H1 (cell line): Measurements from ENCODE around the gene GABRB2. TPM values are rescaled to one million over a fixed set of nuclear protein-coding genes. Genes with fewer than 3 reads are reported as not detected.

Source experiments
- CTCF ChIA-PET: fragments of 300-600 bp; sonication (Branson Sonifier 250); formaldehyde crosslinking; loops from one replicate; lab custom pipeline; 2021; ENCODE audit not compliant: partially characterized antibody; lab: Charles Lee
- POLR2A ChIA-PET: fragments of 300-600 bp; sonication (Branson Sonifier 250); formaldehyde crosslinking; loops from one replicate; lab custom pipeline; 2021; ENCODE audit warnings: inconsistent platforms; ENCODE audit not compliant: partially characterized antibody; lab: Charles Lee
- DNase-seq, 2 experiments: peaks; one replicate each; pipeline versions ENCODE4 v3.0.0 to v3.0.0-alpha.2; 2010 to 2022; ENCODE audit warnings: low spot score in 2 of 2, low read depth in 1 of 2, mixed read lengths in 1 of 2
- FAIRE-seq: peaks from 2 replicates; lab custom pipeline; 2011; peaks lifted over from hg19 to GRCh38; lab: Jason Lieb, UNC
- H2AFZ ChIP-seq: 2 replicates; pipeline ENCODE4 v1.8.1; 2012; ENCODE audit warnings: low read length, inconsistent platforms
- H2AK5ac ChIP-seq: 2 replicates; pipeline ENCODE4 v1.6.1; 2013; ENCODE audit warnings: low read depth, low read length
- H2BK120ac ChIP-seq: replicated peaks from 2 replicates; pipeline ENCODE3; 2013; ENCODE audit warnings: low read depth, low read length, inconsistent platforms
- H2BK12ac ChIP-seq: 2 replicates; pipeline ENCODE4 v1.6.1; 2013; ENCODE audit warnings: low read depth, low read length
- H2BK15ac ChIP-seq: 2 replicates; pipeline ENCODE4 v1.6.1; 2013; ENCODE audit warnings: low read length
- H2BK20ac ChIP-seq: 2 replicates; pipeline ENCODE4 v1.6.1; 2013; ENCODE audit warnings: low read length
- H2BK5ac ChIP-seq: 2 replicates; pipeline ENCODE4 v1.6.1; 2013; ENCODE audit warnings: low read depth, low read length
- H3K14ac ChIP-seq: 2 replicates; pipeline ENCODE4 v1.6.1; 2013; ENCODE audit warnings: inconsistent platforms; ENCODE audit not compliant: insufficient read length
- H3K18ac ChIP-seq: 2 replicates; pipeline ENCODE4 v1.6.1; 2013; ENCODE audit warnings: low read length; ENCODE audit errors: extremely low read depth
- H3K23ac ChIP-seq: 2 replicates; pipeline ENCODE4 v1.6.1; 2013; ENCODE audit warnings: inconsistent platforms; ENCODE audit not compliant: insufficient read length
- H3K23me2 ChIP-seq: 2 replicates; pipeline ENCODE4 v1.6.1; 2013; ENCODE audit warnings: low read depth, low read length
- H3K27ac ChIP-seq: 2 replicates; pipeline ENCODE4 v1.6.1; 2011; ENCODE audit warnings: low read depth, low read length, inconsistent platforms
- H3K27me3 ChIP-seq, 4 experiments: replicated peaks in 1 of 4; 1 replicate in 1 of 4; 2 replicates in 3 of 4; pipeline versions ENCODE4 v1.6.1 to v1.8.1; 2011 to 2013; ENCODE audit warnings: low read length in 3 of 4, mild to moderate bottlenecking in 3 of 4, inconsistent platforms in 2 of 4, mixed read lengths in 2 of 4, moderate library complexity in 1 of 4; ENCODE audit not compliant: control insufficient read depth in 3 of 4, insufficient read depth in 3 of 4; ENCODE audit errors: extremely low read depth in 1 of 4
- H3K36me3 ChIP-seq, 4 experiments: 2 replicates each; pipeline versions ENCODE4 v1.6.1 to v1.8.1; 2011 to 2013; ENCODE audit warnings: mild to moderate bottlenecking in 4 of 4, low read length in 3 of 4, moderate library complexity in 2 of 4, control low read depth in 1 of 4, inconsistent platforms in 1 of 4; ENCODE audit not compliant: insufficient read depth in 4 of 4, control insufficient read depth in 2 of 4
- H3K4ac ChIP-seq: replicated peaks from 2 replicates; pipeline ENCODE3; 2013; ENCODE audit warnings: low read length, low read depth, mixed read lengths, inconsistent platforms; ENCODE audit not compliant: insufficient read length
- H3K4me1 ChIP-seq, 4 experiments: replicated peaks in 1 of 4; 1 replicate in 1 of 4; 2 replicates in 3 of 4; pipeline versions ENCODE4 v1.6.1 to v1.8.1; 2011 to 2013; ENCODE audit warnings: low read length in 3 of 4, inconsistent platforms in 2 of 4, mixed read lengths in 1 of 4; ENCODE audit not compliant: insufficient read depth in 4 of 4, control insufficient read depth in 3 of 4
- H3K4me2 ChIP-seq, 2 experiments: 2 replicates each; pipeline versions ENCODE4 v1.6.1 to v1.8.1; 2011 to 2013; ENCODE audit warnings: low read depth in 2 of 2, low read length in 2 of 2, control low read depth in 1 of 2, inconsistent platforms in 1 of 2, mild to moderate bottlenecking in 1 of 2; ENCODE audit not compliant: insufficient read depth in 1 of 2
- H3K4me3 ChIP-seq, 4 experiments: fragments of 200-600, 300-600 bp in 1 of 4; sonication (generic), shearing (Covaris generic), sonication (Bioruptor Twin) in 1 of 4; 2 replicates each; pipeline versions ENCODE4 v1.5.1 to v1.8.1; 2011 to 2016; ENCODE audit warnings: low read length in 4 of 4, low read depth in 3 of 4, control low read depth in 2 of 4, inconsistent platforms in 2 of 4, mild to moderate bottlenecking in 2 of 4, mixed read lengths in 1 of 4, moderate library complexity in 1 of 4; ENCODE audit not compliant: insufficient read depth in 2 of 4; ENCODE audit errors: extremely low read depth in 1 of 4
- H3K56ac ChIP-seq: replicated peaks from 2 replicates; pipeline ENCODE3; 2013; ENCODE audit warnings: low read depth, mild to moderate bottlenecking, mixed read lengths, low read length, inconsistent platforms; ENCODE audit not compliant: insufficient read length
- H3K79me1 ChIP-seq: 2 replicates; pipeline ENCODE4 v1.6.1; 2013; ENCODE audit warnings: low read depth, low read length, control low read depth
- H3K79me2 ChIP-seq, 2 experiments: 2 replicates each; pipeline versions ENCODE4 v1.6.1 to v1.8.1; 2012 to 2013; ENCODE audit warnings: low read length in 2 of 2, mild to moderate bottlenecking in 2 of 2, inconsistent platforms in 1 of 2; ENCODE audit not compliant: insufficient read depth in 2 of 2, control insufficient read depth in 1 of 2
- H3K9ac ChIP-seq, 4 experiments: replicated peaks in 1 of 4; 1 replicate in 1 of 4; 2 replicates in 3 of 4; pipeline versions ENCODE4 v1.6.1 to v1.8.1; 2011 to 2013; ENCODE audit warnings: low read depth in 3 of 4, low read length in 3 of 4, control low read depth in 2 of 4, mild to moderate bottlenecking in 2 of 4, moderate library complexity in 2 of 4, inconsistent platforms in 1 of 4; ENCODE audit errors: extremely low read depth in 1 of 4
- H3K9me3 ChIP-seq, 2 experiments: 2 replicates each; pipeline versions ENCODE4 v1.6.1 to v1.8.1; 2012 to 2013; ENCODE audit warnings: mild to moderate bottlenecking in 2 of 2, moderate library complexity in 2 of 2, control low read depth in 1 of 2, inconsistent platforms in 1 of 2, low read depth in 1 of 2, low read length in 1 of 2, mixed read lengths in 1 of 2; ENCODE audit not compliant: insufficient read depth in 2 of 2
- H4K20me1 ChIP-seq, 2 experiments: replicated peaks in 1 of 2; 2 replicates each; pipeline versions ENCODE3 to v1.8.1; 2011 to 2013; ENCODE audit warnings: inconsistent platforms in 2 of 2, low read length in 2 of 2, mild to moderate bottlenecking in 1 of 2; ENCODE audit not compliant: insufficient read depth in 2 of 2, control insufficient read depth in 1 of 2
- H4K5ac ChIP-seq: 2 replicates; pipeline ENCODE4 v1.6.1; 2013; ENCODE audit warnings: low read length, low read depth, mixed read lengths, inconsistent platforms; ENCODE audit not compliant: insufficient read length
- H4K8ac ChIP-seq: 2 replicates; pipeline ENCODE4 v1.8.0; 2013; ENCODE audit warnings: mild to moderate bottlenecking, moderate library complexity, low read length, inconsistent platforms; ENCODE audit not compliant: insufficient read depth; ENCODE audit errors: extremely low read depth
- H4K91ac ChIP-seq: replicated peaks from 2 replicates; pipeline ENCODE3; 2013; ENCODE audit warnings: low read length, mixed read lengths, inconsistent platforms; ENCODE audit not compliant: insufficient read length
- FOSL1 ChIP-seq: IDR thresholded peaks from 2 replicates; pipeline ENCODE4 v1.6.1; 2011; ENCODE audit warnings: mild to moderate bottlenecking, low read depth, low read length, moderate library complexity; ENCODE audit not compliant: insufficient read depth
- GTF2F1 ChIP-seq: IDR thresholded peaks from 2 replicates; pipeline ENCODE4 v1.6.1; 2012; ENCODE audit warnings: low read depth, low read length, improper control_type of control experiment, borderline replicate concordance
- HDAC2 ChIP-seq, 2 experiments: fragments of 300-600 bp in 1 of 2; sonication (generic) in 1 of 2; IDR thresholded peaks; 2 replicates each; pipeline ENCODE4 v1.6.1; 2011 to 2012; ENCODE audit warnings: low read depth in 2 of 2, low read length in 2 of 2, mild to moderate bottlenecking in 2 of 2, moderate library complexity in 2 of 2, borderline replicate concordance in 1 of 2, inconsistent platforms in 1 of 2
- HDAC6 ChIP-seq: IDR thresholded peaks from one replicate; pipeline ENCODE4 v1.7.1; 2012; ENCODE audit warnings: low read depth, mild to moderate bottlenecking, inconsistent platforms, low read length, moderate library complexity
- JUN ChIP-seq: IDR thresholded peaks from 2 replicates; pipeline ENCODE4 v1.6.1; 2011; ENCODE audit warnings: low read depth, mild to moderate bottlenecking, improper control_type of control experiment, low read length
- JUND ChIP-seq: IDR thresholded peaks from 2 replicates; pipeline ENCODE4 v1.6.1; 2011; ENCODE audit warnings: mild to moderate bottlenecking, improper control_type of control experiment, low read length
- RNF2 ChIP-seq: fragments of 200-900, 300-1000 bp; sonication (generic); IDR thresholded peaks from 2 replicates; pipeline ENCODE4 v1.7.1; 2016; ENCODE audit warnings: borderline replicate concordance, low read depth, mild to moderate bottlenecking, antibody characterized with exemption, low read length; ENCODE audit not compliant: poor library complexity, severe bottlenecking; ENCODE audit errors: missing control alignments
- SIN3A ChIP-seq, 2 experiments: IDR thresholded peaks in 1 of 2; conservative IDR thresholded peaks in 1 of 2; 2 replicates each; pipeline ENCODE4 v1.6.1; 2011 to 2012; ENCODE audit warnings: low read length in 2 of 2, improper control_type of control experiment in 1 of 2, low read depth in 1 of 2, mild to moderate bottlenecking in 1 of 2
- TAF1 ChIP-seq: IDR thresholded peaks from 2 replicates; pipeline ENCODE4 v1.6.1; 2011; ENCODE audit warnings: mild to moderate bottlenecking, low read depth, low read length
- TAF7 ChIP-seq: optimal IDR thresholded peaks from 2 replicates; pipeline ENCODE3; 2011; ENCODE audit warnings: low read depth, mild to moderate bottlenecking, inconsistent platforms, low read length, moderate library complexity, borderline replicate concordance
- TBP ChIP-seq: IDR thresholded peaks from 2 replicates; pipeline ENCODE4 v1.6.1; 2011; ENCODE audit warnings: low read depth, low read length, improper control_type of control experiment
- WGBS, 2 experiments: shearing (Covaris generic) in 1 of 2; methylation state at CpG; one replicate each; pipeline versions ENCODE4 v1.1.6 to v1.1.7; 2013 to 2015; ENCODE audit warnings: low lambda C conversion rate in 2 of 2, mixed read lengths in 2 of 2, inconsistent platforms in 1 of 2, low coverage in 1 of 2, missing lambda C conversion rate in 1 of 2; ENCODE audit not compliant: insufficient replicate concordance in 2 of 2, insufficient coverage in 1 of 2, insufficient read length in 1 of 2; ENCODE audit errors: extremely low coverage in 1 of 2, missing lambda C conversion rate in 1 of 2; 5-methylcytosine and 5-hydroxymethylcytosine counted together
- polyA plus RNA-seq, 7 experiments: library from polyadenylated mRNA; depleted of rRNA in 3 of 7; stranded (reverse) in 5 of 7; unstranded in 2 of 7; fragments of >200 nt in 5 of 7; fragments of 200-250 nt in 2 of 7; gene quantifications; 1 replicate in 5 of 7; 2 replicates in 1 of 7; 4 replicates in 1 of 7; pipeline versions ENCODE4 v1.2.1 to v1.2.3, GENCODE V29; 2011 to 2013; ENCODE audit warnings: missing spikeins in 2 of 7, mixed read lengths in 2 of 7
- total RNA-seq: library from RNA; stranded (reverse); fragmentation: NEBNext Ultra II Directional; extraction: Animal tissue kit (Norgen Biotek cat#: 25700); gene quantifications from 2 replicates; pipeline ENCODE4 v1.2.1, GENCODE V29; 2021
- TF ChIP-seq, protein P1 (sequence below): IDR thresholded peaks from 2 replicates; pipeline ENCODE4 v1.6.1; 2011; ENCODE audit warnings: low read depth, mild to moderate bottlenecking, low read length; ENCODE audit not compliant: insufficient read depth

GABRB2 gene
- total and polyA plus RNA-seq, 2 of the 8 experiments (the other 6 are each of a cell fraction or from before 2014, with no cell fraction given), result 0.54 to 1.9 TPM

DNA sequence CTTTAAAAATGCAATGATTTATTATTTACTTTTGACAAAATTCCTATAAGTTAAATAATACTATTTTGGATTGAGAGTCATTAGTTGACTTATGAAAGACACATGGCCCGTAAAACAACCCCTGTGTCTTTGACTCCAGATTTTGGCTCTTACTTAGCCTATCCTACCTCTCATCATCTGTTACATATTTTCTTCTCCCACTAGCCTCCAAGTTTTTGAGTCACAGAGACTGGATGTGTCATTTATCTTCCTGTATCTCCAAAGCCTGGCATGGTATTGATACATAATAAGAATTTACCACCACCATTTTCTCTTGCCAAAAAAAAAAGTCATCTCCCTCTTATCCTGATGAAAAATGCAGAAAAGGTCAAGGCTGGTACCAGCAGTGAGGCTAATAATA is 99.9 kb downstream of the GABRB2 start:
- H2BK5ac ChIP-seq, result no peak overlapping the region
- H3K79me1 ChIP-seq, result no peaks in the 10 kb centered on the region
- WGBS, 2 experiments, result 92% methylated on average over 1 of the region's 1 CpG; no CpG with 5 or more reads in 1 of the 2 experiments
- no peak overlapping the region for H2BK12ac ChIP-seq
- FAIRE-seq (no peak), DNase-seq (no peak)
- no peak overlapping the region for H3K4ac ChIP-seq
- H3K56ac ChIP-seq, result no peak overlapping the region
- ChIA-PET POLR2A (interaction anchor here (0.6 kb wide), 2 partner anchors 10 to 1999 kb away, joined by 3 read pairs; no protein-coding TSS in a partner anchor), CTCF (interaction anchor here (0.7 kb wide), 1 partner anchor 129 kb away, joined by 3 read pairs; no protein-coding TSS in a partner anchor)
- no peaks in the 10 kb centered on the region for H3K36me3 ChIP-seq
- no peaks in the 10 kb centered on the region for H3K9me3 ChIP-seq
- no peaks in the 10 kb centered on the region for H4K20me1 ChIP-seq
- H3K4me1 ChIP-seq, result peaks cover 0 to 4% (median 0%) of the 10 kb centered on the region in 4 experiments; a peak in 1 of 7 replicates
- H3K27ac ChIP-seq, result no peak overlapping the region
- no peak overlapping the region for H4K8ac ChIP-seq
- H2AK5ac ChIP-seq, result no peak overlapping the region
- no peaks in the 10 kb centered on the region for H3K23me2 ChIP-seq
- H3K14ac ChIP-seq, result no peak overlapping the region
- H4K5ac ChIP-seq, result no peak overlapping the region
- H4K91ac ChIP-seq, result no peak overlapping the region
- H3K9ac ChIP-seq, result no peak overlapping the region
- no peaks in the 10 kb centered on the region for H3K27me3 ChIP-seq
- no peak overlapping the region for H3K4me3 ChIP-seq
- no peak overlapping the region for H3K23ac ChIP-seq
- H2BK120ac ChIP-seq, result no peak overlapping the region
- no peaks in the 10 kb centered on the region for H3K79me2 ChIP-seq
- H3K4me2 ChIP-seq, result no peak overlapping the region
- H2BK20ac ChIP-seq, result no peak overlapping the region
- H2AFZ ChIP-seq, result no peak overlapping the region
- H2BK15ac ChIP-seq, result no peak overlapping the region
- H3K18ac ChIP-seq, result no peak overlapping the region
- no peak for TF ChIP-seq SIN3A (conservative IDR thresholded peaks at IDR 0.05 in 1 of 2, IDR thresholded peaks at IDR 0.05 in 1 of 2; ENCODE audit: low read depth in 1 of 2, low read length in 2 of 2)
- no peak for TF ChIP-seq JUN
- TF ChIP-seq HDAC6, result no peak
- TF ChIP-seq TBP, result no peak
- TF ChIP-seq JUND, result no peak
- TF ChIP-seq RNF2, result no peak
- TF ChIP-seq TAF7, result no peak
- TF ChIP-seq FOSL1, result no peak
- TF ChIP-seq GTF2F1, result no peak
- TF ChIP-seq, protein P1, sequence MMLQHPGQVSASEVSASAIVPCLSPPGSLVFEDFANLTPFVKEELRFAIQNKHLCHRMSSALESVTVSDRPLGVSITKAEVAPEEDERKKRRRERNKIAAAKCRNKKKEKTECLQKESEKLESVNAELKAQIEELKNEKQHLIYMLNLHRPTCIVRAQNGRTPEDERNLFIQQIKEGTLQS, result no peak
- TF ChIP-seq HDAC2 (IDR thresholded peaks at IDR 0.05; ENCODE audit: borderline replicate concordance in 1 of 2, low read depth in 2 of 2, low read length in 2 of 2), result no peak
- TF ChIP-seq TAF1, result no peak
